ENCODE data around the gene SHH. TPM values are rescaled to one million over a fixed set of nuclear protein-coding genes. Genes with fewer than 3 reads are reported as not detected.

SHH gene
- total RNA-seq, 1 experiment from 2014 or later = 0.11 TPM

DNA sequence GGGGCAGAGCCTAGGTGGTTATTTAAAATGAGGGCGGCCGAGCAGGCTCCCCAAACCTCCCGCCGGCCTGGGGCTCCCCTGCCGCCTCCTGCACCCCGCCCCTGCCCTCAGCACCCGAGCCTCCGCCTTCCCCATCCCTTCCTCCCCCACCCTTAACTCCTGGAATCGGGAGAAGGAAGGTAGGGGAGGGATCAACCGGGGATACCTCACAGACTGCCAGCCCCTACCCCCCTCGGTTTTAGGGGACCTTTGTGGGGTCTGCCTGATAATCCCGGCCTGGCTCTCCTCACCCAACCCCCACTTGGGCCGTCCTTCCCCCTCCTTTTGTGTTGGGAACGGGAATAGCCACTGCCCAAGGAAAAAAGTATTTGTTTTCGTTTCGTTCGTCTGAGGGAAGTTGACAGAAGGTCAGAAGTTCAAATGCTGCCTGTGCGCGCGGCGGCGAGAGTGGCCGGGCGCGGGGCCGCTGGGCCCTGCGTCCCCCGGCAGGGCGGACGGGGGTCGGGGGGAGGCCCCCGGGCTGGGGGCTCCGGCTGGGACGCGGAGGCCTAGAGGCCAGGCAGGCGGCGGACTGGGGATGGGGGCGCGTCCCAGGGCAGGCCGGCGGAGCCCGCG, 2.8 kb downstream of the SHH start:
- no peak for ATAC-seq
- no peak for DNase-seq
- Histone ChIP-seq H3K4me3 (ENCODE audit: low read length) (peak overlapping the region; percentile 65), H3K9me3 (ENCODE audit: low read length) (no peaks in the 10 kb centered on the region), H3K27ac (ENCODE audit: low read length) (no peak overlapping the region), H3K27me3 (ENCODE audit: low read length) (peaks cover 52% of the 10 kb centered on the region), H3K9me2 (replicated peaks; ENCODE audit: low read length) (no peaks in the 10 kb centered on the region), H3F3A (ENCODE audit: low read length, unreplicated experiment) (no peaks in the 10 kb centered on the region), H3K4me2 (ENCODE audit: low read length) (peak overlapping the region; percentile 92), H3K9ac (ENCODE audit: low read length) (no peak overlapping the region), H3K79me2 (ENCODE audit: low read length) (no peaks in the 10 kb centered on the region), H3K36me3 (ENCODE audit: low read depth, low read length) (no peaks in the 10 kb centered on the region), H2AFZ (ENCODE audit: low read length) (peak overlapping the region; percentile 77), H4K20me1 (ENCODE audit: low read length) (no peaks in the 10 kb centered on the region), H3K4me1 (ENCODE audit: insufficient read depth, low read length) (peaks cover 24% of the 10 kb centered on the region)
- POLR2A ChIA-PET (ENCODE audit: unreplicated experiment) = no interaction called here
- CTCF ChIA-PET = no interaction called here
- TF ChIP-seq, protein P1, sequence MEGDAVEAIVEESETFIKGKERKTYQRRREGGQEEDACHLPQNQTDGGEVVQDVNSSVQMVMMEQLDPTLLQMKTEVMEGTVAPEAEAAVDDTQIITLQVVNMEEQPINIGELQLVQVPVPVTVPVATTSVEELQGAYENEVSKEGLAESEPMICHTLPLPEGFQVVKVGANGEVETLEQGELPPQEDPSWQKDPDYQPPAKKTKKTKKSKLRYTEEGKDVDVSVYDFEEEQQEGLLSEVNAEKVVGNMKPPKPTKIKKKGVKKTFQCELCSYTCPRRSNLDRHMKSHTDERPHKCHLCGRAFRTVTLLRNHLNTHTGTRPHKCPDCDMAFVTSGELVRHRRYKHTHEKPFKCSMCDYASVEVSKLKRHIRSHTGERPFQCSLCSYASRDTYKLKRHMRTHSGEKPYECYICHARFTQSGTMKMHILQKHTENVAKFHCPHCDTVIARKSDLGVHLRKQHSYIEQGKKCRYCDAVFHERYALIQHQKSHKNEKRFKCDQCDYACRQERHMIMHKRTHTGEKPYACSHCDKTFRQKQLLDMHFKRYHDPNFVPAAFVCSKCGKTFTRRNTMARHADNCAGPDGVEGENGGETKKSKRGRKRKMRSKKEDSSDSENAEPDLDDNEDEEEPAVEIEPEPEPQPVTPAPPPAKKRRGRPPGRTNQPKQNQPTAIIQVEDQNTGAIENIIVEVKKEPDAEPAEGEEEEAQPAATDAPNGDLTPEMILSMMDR (conservative IDR thresholded peaks at IDR 0.05; ENCODE audit: low read depth, low read length) = no peak
- TF ChIP-seq EZH2phosphoT487 (IDR thresholded peaks at IDR 0.05; ENCODE audit: borderline replicate concordance, low read length) = no peak
- no peak for TF ChIP-seq EZH2 (IDR thresholded peaks at IDR 0.05; ENCODE audit: low read length, unreplicated experiment)
- intact Hi-C loops (cut with micrococcal nuclease) = no loop called here
- BruUV-seq (replicated peaks) = no TSS peak

DNA sequence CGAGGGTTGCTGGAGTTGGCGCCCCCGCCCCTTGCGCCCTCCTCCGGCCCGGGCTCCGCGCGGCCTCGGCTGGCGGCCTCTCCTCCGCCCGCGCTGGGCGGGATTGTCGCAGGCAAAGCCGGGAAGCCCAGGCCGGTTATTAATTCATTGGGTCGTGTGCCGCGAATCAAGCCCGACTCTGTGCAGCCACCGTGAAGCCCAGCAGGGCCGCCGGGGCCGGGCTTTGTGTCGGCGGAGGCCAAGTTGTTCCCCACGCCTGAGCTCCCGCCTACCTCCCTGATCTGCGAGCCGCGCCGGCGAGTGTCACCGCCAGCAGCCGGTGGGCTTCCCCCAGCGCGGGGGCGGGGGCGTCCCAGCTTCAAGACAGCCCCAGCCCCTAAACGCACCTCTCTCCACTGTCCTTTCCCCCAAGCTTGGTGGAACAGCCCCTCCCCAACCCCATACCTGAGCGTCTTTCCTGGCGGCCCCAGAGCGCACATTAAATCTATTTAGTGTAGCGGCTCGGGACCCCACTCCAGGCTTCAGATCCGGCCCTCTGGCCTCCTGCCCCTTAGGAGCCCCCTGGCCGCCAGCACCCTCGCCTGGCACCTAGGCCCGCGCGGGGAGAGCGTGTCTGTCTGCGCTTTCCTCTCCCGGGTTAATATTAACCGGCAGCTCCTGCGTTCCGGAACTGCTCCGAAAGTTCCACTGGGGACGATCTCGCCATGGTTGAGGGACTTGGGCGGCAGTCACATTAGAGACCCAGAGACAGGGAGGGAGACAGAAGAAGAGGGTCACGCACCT, 3.5 kb downstream of the SHH start:
- Histone ChIP-seq H3K79me2 (ENCODE audit: low read length) (no peaks in the 10 kb centered on the region), H3K4me3 (ENCODE audit: low read length) (peak overlapping the region; percentile 65), H4K20me1 (ENCODE audit: low read length) (no peaks in the 10 kb centered on the region), H3K36me3 (ENCODE audit: low read depth, low read length) (no peaks in the 10 kb centered on the region), H3K27ac (ENCODE audit: low read length) (no peak overlapping the region), H3K4me1 (ENCODE audit: insufficient read depth, low read length) (peaks cover 27% of the 10 kb centered on the region), H2AFZ (ENCODE audit: low read length) (peak overlapping the region; percentile 77), H3K9me3 (ENCODE audit: low read length) (no peaks in the 10 kb centered on the region), H3K9me2 (replicated peaks; ENCODE audit: low read length) (no peaks in the 10 kb centered on the region), H3K9ac (ENCODE audit: low read length) (no peak overlapping the region), H3K27me3 (ENCODE audit: low read length) (peaks cover 52% of the 10 kb centered on the region), H3K4me2 (ENCODE audit: low read length) (peak overlapping the region; percentile 92), H3F3A (ENCODE audit: low read length, unreplicated experiment) (no peaks in the 10 kb centered on the region)
- TF ChIP-seq, protein P1 (conservative IDR thresholded peaks at IDR 0.05; ENCODE audit: low read depth, low read length) = no peak
- no peak for TF ChIP-seq EZH2 (IDR thresholded peaks at IDR 0.05; ENCODE audit: low read length, unreplicated experiment)
- peak; percentile 71; the same call in 1 of the 2 replicates for TF ChIP-seq EZH2phosphoT487 (IDR thresholded peaks at IDR 0.05; ENCODE audit: borderline replicate concordance, low read length)
- no peak for ATAC-seq
- ChIA-PET POLR2A (ENCODE audit: unreplicated experiment) (no interaction called here), CTCF (interaction anchor here (1.0 kb wide), 1 partner anchor 154 kb away, joined by 3 read pairs; no protein-coding TSS in a partner anchor)
- intact Hi-C loops (cut with micrococcal nuclease) = no loop called here
- DNase-seq = peak; percentile 14
- no TSS peak for BruUV-seq (replicated peaks)
